ENCODE measurements around the gene RAB8B.

Gene RAB8B

DNA sequence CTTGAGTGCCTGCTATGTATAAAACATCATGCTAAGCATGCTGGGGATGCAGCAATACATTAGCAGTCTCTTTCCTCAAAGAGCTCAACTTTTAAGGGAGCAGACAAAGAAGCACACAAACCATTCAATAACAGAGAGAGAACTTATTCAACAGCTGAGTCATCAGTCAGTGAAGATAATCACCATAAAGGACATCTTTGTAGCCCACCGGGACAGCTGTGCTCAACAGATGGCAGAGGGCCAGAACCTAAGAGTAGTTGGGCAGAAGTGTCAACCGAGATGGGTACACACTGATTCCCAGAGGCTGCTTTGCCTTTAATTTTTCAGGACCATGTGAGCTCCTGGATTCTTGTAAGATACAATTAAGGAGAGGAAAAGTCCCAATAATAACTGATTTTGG lies 4.2 kb upstream of the RAB8B start:
- DNase-seq (ENCODE audit: low read depth in 1 of 2, low spot score in 1 of 2): no peak

DNA sequence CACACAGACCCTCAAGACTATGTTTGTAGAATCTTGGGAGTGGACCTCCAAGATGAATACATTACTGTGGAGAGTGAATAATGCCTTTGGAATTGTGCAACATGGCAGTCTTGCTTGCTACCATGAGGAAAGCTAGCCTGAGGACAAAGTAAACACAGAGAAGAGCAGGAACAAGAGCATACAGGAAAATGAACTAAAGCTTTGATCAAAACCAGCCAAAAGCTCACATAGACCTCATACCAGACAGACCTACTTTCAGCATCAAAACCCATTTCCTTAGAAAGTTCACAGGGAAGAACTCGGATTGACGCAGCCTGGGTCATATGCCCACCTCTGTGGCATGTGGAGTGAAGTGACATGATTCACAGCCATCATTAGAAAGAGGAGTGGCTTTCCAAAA lies 3.3 kb upstream of the RAB8B start:
- DNase-seq (ENCODE audit: low read depth in 1 of 2, low spot score in 1 of 2): no peak

DNA sequence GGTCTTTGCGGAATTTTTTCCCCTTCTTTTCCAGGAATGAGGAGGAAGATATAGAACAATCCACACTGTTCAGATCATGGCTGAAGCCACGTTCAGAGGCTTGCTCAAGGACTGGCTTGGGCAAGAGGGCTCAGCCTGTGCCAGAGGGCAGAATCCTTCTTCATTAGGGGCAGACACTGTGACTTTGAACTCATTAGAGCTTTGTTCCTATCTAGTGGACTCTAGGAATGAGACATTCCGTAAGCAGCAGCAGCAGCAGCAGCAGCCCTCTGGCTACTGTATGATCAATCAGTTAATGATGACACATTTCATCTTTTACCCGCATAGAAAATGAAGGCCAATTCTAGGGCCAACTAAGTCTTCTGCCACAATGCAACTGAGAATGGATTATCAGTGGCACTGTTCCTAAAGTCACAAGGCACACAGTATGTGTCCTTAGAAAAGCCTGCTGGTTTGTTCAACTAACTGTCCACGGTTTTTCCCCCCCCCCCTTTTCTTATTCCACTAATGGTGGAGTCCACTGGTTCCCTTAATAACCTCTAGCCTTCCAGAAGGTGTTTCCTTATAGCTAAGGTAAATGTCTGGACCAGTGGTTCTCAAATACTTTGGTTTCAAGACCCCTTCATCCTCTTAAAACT lies 1.7 kb upstream of the RAB8B start:
- no peak for DNase-seq (ENCODE audit: low read depth in 1 of 2, low spot score in 1 of 2)

DNA sequence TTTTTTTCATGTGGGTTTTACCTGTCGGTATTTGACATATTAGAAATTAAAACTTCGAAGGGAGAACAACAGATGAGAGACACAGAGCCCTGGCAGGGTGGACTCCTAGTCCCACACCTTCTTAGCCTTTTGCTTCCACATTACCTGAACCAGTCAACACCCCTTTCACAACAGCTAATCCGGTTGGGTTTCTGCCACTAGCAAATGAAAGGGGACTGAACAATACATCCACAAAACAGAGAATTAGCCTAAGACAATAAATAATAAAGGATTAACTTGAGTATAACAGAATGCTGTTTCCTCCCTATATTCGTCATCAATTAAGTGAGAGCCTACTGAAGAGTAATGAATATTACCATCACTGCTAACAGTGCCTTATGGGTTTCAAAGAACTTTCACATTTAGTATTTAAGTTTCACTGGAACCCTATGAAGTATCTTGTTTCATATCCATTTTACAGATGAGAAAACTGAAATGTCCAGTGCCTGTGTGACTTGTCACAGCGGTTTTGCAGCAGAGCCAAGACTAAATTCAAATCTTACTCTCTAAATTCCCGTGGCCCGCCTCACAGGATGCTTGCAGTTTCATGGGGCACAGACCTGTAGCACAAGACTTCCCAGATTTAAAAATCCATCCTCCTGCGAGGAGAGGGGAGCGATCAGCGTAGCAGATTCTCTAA lies 1.0 kb upstream of the RAB8B start:
- no peak for DNase-seq (ENCODE audit: low read depth in 1 of 2, low spot score in 1 of 2)

DNA sequence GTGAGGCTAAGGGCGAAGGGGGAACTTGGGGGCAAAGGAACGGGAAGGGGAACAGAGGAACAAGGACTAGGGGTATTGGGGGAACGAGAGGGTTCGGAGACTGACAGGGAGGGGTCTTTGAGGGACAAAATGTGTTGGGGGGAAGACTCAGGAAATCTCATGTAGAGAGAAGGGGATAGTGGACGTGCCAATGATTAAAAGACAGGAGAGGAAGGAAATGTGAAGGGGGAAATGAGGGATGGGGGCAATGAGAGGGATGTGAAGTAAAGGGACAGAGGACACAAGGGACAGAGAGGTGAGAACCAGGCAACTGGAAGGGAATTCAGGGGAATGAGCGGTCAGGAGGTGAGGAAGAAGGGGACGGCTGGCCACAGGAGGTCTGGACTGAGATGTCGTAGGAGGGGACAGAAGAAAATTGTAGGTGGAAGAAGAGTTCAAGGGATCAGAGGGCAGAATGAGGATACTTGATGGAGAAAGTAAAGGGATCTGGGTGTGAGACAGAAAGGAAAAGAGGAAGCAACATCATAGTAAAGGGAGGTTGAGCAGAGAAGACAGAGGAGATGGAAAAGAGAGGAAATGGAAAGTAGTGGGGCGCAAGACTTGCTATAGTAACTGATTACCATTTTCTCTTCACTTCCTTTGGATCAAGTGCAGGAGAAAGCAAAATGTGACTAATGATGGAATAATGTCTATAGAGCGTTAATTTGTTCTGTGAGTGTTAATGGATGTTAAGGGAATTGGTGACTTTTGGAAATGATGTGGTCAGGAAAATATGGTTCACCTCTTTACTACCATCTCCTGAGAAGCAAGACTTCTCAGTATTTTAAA lies 749 bp downstream of the RAB8B start:
- DNase-seq (ENCODE audit: low read depth in 1 of 2, low spot score in 1 of 2): no peak

DNA sequence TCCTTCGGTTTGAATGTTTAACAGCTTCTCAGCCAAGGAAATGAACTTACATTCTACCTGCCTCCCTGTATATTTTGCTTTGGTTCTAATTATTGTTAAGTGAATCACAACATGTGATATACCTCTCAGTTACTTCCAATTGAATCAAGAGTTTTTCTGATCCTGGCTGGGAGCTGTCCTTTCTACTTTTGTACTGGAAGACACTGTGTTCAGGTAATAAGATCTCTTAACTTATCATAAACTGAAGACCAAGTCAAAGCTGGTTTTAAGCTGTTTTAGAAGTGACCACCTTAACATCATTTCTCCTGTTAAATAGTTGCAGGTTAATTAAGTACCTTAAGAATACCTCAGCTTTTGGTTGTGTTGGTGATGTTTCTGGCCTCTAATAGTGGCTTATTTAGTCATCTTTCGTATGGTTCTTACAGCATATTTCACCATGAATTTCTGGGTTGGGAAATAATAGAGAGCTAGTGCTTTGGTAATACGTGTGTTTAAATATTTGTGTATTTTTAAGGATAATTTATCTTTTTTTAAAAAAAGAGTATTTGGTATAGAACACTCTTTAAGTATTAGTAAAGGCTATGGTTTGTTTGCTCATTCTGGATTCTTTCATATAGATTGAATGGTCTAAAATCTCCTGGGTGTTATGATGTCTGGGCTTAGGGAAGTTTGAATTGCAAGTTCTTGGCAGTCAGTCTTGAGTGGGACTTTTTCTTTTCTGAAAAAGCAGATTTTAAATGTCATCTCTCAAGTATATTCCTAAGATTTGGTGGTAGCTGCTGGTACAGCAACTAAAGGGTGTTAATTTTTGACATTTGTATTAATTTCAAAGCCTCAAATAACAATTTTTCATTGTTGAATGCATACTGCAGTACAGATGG lies 1.6 kb downstream of the RAB8B start:
- DNase-seq (ENCODE audit: low read depth in 1 of 2, low spot score in 1 of 2): no peak

DNA sequence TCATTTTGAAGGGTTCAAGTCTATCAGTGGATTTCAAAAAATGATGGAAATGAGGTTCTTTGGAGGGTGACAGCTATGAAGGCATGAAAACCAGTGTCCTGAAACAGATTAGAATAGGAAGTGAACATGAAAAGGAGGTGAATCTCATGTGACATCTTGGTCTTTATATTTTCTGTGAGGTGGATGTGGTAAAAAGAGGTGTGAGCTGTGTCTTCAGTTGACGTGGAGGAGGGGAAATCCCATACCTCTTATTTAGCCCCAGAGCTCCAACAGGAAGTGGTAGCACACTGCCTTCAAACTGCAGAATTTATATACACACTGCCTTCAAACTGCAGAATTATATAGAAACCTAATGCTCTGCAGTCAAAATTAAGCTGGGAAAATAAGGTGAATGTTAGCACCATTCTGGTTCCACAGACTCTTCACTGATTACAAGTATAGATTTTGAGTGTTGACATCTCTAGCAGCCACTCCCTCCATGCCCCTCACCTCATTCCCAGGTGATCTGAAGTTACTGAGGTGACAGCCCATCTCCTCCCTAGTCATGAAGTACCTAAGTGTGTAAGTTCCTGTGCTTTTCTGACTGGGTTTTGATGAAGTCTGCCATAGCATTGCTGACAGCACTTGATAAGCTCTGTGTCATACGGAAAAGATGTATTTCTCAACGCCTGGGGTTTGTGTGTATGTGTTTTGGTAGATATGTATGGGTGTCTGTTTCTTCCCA lies 2.7 kb downstream of the RAB8B start:
- no peak for DNase-seq (ENCODE audit: low read depth in 1 of 2, low spot score in 1 of 2)

DNA sequence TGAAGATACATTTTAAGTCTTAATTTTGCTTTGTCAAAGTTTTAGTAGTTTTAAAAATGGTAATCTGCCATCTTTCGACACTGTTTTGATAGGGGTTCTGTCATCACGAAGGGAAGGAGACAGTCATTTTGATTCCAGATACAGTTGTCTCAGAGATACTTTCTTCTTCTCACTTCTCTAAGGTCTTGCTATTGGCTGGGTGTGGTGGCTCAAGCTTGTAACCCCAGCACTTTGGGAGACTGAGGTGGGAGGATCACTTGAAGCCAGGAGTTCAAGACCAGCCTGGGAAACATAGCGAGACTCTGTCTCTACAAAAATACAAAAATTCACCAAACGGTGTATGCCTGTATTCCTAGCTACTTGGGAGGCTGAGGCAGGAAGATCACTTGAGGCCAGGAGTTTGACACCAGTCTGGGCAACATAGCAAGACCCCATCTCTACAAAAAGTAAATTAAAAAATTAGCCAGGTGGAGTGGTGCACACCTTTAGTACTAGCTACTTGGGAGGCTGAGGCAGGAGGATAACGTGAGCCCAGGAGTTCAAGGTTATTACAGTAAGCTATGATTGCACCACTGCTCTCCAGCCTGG lies 3.3 kb downstream of the RAB8B start:
- DNase-seq (ENCODE audit: low read depth in 1 of 2, low spot score in 1 of 2): no peak

DNA sequence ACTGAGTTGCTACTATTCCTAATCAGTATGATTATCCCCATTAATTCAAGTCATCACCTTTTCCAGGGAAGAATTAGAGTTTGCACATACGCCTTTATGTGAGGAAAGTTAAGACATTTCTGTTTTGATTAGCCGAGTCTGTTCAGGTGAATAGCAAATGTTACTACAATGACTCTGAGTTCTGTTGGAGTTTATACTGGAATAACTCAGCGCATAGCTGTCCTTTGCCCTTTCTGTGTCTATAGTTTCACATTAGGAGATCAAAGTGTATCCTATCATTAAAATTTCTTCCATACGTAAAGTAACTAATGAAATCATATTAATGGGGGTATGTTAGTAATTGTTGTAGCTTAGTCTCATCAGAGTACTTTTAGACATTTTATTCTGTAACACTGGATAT lies 4.9 kb downstream of the RAB8B start:
- DNase-seq (ENCODE audit: low read depth in 1 of 2, low spot score in 1 of 2): no peak

DNA sequence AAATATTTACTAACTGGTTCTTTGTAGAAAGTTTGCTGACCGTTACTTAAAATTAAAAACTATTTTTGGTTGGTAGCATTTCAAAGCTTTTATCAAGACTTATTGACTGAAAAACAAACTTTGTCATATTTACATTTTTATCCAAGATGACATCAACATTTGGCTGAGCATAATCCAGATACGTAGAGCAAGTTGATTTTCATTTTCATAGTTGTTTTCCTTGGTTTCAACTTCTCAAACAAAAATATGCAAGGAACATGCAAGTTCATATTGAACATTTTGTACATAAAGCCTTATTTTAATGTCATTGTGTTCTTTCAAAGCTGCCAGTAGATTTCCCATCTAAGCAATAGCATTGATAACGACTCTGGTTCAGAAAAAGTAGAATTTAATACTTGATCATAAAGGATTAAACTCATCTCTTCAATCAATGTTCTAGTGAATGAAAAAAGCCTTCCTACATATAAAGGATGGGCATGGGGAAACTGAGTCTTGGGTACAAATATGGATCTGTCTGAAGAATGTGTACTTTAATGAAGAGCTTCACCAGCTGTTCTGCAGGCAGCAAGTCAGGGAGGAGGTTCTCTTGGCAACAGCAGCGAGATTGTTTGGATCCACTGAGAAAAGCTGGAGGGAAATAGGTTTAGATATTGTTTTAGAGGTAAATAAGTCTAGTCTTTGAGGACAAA lies 5.6 kb downstream of the RAB8B start:
- DNase-seq (ENCODE audit: low read depth in 1 of 2, low spot score in 1 of 2): no peak

DNA sequence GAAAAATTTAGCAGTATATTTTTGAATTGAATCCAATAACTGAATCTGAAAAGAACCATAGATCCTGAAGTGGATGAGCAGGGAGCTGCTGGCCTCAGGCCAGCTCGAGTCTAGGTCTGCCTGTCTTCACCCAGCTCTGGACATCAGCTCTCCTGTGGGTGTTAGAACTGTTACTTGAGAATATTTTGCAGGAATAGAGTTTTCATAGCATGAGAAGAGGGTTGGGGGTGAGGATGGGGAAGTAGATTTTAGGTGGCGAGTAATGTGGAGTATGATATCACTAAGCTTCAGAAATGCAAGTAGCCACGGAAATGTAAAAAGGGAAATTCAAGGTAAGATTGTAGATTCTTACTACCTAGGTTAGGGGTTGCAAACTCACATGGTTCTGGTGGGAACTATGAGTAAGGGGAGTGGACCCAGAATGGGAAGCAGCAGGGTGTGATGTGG lies 6.2 kb downstream of the RAB8B start:
- no peak for DNase-seq (ENCODE audit: low read depth in 1 of 2, low spot score in 1 of 2)

DNA sequence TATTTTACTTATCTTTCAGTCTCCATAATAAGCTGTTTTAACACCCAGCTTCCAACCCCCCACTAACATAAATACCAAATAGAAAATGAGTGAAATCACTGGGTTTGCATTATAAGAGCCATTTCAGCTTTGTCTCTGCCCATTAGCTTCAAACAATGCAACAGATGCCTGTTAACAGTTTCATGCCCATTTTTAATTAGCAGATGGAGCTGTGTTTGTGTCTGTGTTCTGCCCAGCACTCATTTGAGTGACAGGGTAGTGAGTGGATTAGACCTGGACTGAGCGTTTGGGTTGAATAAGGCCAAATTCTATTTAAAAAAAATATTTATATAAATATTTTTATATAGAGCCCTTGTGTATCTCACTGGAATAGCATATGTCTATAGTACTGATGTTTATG lies 7.4 kb downstream of the RAB8B start:
- DNase-seq (ENCODE audit: low read depth in 1 of 2, low spot score in 1 of 2): no peak

DNA sequence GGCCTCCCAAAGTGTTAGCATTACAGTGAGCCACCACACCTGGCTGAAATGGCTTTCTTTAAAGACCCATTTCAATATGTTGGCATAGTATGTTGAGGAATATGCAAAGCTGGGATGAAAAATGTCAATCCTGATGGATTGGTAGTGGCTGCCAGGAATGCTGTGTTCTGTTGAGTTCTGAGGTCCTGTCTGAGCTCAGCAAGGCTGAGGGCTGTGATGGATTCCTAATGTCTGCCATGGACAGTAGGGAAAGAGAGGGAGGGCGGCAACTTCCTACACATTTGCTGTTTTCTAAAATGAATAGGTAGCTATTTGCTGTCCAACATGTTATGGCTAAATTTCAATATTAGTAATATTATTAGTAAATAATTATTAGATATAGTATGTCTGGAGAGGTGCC lies 8.2 kb downstream of the RAB8B start:
- no peak for DNase-seq (ENCODE audit: low read depth in 1 of 2, low spot score in 1 of 2)

DNA sequence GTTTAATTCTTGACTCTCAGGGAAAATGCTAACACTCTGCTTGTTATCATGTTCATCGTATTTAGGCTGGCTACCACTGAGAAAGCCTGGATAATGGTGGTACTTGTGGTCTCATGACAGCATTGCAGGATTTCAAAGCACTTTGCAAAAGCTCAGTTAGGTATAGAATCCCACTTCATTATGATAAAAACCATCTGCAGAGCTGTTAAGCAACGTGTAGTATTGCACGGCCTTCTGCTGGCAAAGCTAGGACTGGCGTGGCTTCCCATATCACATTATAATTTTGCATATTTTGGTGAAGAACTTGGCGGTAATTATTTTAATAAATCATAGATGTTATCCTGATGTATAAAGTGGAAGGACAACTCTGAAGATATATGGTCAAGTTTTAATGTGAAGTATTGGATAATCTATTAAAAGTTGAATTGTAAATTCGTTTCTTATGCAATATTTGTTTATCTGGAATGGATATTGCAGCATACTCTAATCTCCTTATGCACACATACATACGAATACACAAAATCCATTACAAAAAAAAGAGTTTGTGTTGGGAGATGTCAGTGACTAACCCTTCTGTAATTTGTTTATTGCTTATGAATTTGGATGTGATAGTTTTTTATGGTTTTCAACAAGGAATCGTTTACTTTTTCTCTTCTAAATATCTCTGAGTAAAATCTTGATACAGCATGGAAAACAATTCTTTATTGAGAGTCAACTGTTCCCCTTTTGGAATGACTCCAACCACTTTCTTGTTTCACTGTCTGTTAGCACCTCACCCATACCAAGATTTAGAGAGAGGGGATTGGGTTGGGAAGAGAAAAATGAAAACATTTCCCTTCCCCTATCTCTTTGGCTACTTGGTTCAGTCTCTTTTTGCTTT lies 9.2 kb downstream of the RAB8B start:
- no peak for DNase-seq (ENCODE audit: low read depth in 1 of 2, low spot score in 1 of 2)

DNA sequence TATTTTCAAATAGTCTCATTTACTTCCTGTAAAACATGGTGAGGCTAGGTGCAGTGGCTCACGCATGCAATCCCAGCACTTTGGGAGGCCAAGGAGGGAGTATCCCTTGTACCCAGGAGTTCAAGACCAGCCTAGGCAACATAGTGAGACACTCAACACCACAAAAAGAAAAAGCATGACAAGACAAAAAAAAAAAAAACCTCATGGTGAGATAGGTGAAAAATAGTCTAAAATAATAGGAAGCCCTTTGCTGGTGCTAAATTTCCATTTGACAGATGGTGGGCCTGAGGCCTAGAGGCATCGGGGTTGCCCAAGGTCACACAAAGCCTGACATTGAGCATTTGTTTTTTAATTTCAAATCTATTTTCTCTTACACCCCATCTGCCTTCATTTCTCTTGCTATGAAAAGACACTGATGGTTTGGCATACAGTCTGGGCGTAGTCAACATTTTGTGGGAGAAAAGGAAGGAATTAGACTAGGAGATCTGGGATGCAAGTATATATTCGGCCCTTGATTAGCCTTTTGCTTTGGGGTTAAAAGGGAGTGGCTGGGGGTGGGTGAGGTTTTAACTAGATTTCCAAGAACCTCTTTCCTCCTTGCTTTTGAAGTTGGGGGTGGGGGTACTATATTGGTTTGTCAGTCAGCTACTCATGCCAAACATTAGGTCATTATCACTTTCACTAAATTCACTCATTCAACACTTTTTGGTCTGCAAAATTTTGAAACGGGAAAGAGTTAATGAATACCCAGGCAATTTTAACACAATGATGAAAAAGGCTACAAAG lies 11.3 kb downstream of the RAB8B start:
- DNase-seq (ENCODE audit: low read depth in 1 of 2, low spot score in 1 of 2): no peak

DNA sequence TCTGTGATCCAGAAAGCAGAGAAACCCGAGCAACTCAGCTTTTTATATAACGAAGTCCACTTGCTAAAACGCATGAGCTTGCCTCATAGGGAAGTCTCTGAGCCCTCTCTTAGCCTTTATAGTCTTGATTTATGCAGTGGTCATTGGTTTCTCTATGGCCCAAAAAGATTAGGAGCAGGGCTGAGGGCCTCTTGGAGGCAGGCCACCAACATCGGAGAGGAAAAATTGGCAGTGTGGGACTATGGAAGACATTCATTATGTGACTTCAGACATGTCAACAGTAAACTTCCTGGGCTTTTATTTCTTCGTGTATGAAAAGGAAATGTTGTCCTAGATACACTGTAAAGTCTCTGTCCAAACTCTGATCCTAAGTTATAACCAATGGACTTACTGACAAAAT lies 13.5 kb downstream of the RAB8B start:
- no peak for DNase-seq (ENCODE audit: low read depth in 1 of 2, low spot score in 1 of 2)

DNA sequence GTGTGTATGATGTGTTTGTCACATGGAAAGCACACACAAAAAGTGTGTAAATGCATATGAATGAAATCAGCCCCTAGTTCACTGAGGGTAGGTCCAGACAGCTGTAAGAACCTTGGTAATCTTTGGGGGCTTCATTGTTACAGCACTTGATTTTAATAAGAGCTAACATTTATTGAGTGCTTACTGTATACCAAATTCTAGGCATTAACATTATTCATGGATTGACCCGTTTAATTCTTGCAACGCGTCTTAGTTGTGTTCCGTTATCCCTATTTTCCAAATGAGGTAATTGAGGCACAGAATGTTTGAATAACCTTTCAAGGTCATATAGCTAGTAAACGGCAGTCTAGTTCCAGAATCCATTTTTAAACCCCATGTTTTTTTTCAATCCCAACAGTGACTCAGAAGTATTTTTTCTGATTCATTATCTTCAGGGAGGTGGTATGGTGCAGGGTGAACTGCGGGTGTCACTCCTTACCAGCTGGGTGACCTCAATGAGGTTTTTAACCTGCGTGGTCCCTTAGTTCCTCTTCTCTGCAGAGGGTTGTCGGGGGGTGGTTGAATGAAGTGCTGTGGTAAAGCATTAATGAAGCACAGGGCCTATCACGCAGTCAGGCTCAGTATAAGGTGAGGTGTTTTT lies 14.2 kb downstream of the RAB8B start:
- no peak for DNase-seq (ENCODE audit: low read depth in 1 of 2, low spot score in 1 of 2)
